G401 (cell line): ENCODE data around the gene TPGS1. TPM values are rescaled to one million over a fixed set of nuclear protein-coding genes. Genes with fewer than 3 reads are reported as not detected.

Source experiments
- DNase-seq: peaks from one replicate; pipeline ENCODE4 v3.0.0-alpha.2; 2015; ENCODE audit warnings: low spot score
- in situ Hi-C: cut with HindIII; loops from 2 replicates; pipeline ENCODE4 v1.10.0; 2016; ENCODE audit warnings: low sequenced_read_pairs, mixed read lengths
- total RNA-seq: library from RNA; depleted of rRNA; stranded (reverse); fragments of >200 nt; shearing (Covaris generic); gene quantifications from 2 replicates; pipeline ENCODE4 v1.2.3, GENCODE V29; 2014; rRNA removed

The TPGS1 gene
- total RNA-seq, 1 experiment from 2014 or later: 89.0 TPM

GRCh38 chr19:555474-555808 lies 48.1 kb downstream of the TPGS1 start:
- no peak for DNase-seq
- in situ Hi-C loops: no loop called here

DNA sequence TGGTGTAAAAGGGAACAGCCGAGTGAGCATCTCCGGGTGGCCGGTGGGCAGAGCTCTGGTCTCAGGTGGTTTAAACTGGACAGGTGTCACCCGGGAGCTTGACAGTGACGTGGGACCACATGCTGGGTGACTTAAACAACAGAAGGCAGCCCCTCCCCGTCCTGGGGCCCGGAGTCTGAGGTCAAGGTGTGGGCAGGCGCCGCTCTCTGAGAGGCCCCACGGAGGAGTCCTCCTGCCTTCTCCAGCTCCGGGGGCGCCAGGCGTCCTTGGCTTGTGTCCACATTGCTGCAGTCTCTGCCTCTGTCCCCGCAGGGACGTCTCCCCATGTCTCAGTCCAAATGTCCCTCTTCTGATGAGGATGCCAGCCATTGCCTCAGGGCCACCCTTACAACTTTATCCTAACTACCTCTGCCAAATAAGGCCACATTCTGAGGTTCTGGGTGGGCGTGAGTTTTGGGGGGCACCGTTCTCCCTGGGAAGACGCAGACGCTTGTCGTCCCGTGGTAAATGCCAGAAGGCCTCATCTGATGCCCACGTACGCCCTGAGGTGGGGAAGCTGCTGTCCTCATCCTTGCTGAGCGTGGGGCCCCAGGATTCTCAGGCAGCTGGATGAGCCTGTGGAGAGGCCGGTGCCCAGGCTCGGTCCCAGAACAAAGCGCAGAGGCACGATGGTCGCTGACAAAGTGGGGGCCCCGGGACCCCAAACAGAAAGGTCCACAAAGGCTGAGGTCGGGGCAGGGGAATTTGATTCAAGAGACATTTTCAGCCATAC lies 49.5 kb downstream of the TPGS1 start:
- in situ Hi-C loops: no loop called here
- DNase-seq: no peak

DNA sequence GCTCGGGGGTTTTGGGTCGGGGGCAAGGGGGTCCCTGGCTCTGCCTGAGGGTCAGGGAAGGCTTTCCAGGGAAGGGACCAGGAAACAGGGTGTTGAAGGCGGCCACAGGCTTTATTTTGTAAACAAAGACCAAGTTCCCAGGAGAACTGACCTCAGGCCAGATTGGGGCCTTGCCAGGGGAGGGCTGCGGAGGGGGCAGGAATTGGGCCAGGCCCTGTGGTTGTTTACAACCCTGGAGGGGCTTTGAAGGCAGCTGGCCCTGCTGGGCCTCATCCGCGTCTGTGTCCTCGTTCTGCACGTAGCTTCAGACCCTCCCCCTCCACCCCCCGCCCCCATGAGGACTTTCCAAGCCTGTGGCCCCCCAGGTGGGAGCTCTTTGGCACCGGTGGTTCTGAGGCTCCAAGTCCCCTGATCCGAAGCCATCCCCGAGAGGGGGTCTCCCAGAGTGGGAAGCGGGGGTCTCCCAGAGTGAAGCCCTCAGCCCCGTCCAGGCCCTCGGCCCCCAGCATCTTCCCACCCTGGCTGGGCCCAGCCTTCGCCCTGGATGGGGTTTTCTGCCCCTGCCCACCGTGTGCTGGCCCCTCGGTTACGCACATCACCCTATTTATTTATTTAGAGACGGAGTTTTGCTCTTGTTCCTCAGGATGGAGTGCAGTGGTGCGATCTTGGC lies 51.6 kb downstream of the TPGS1 start:
- no peak for DNase-seq
- in situ Hi-C loops: no loop called here

GRCh38 chr19:560121-560520 lies 52.8 kb downstream of the TPGS1 start:
- no peak for DNase-seq
- in situ Hi-C loops: no loop called here

DNA sequence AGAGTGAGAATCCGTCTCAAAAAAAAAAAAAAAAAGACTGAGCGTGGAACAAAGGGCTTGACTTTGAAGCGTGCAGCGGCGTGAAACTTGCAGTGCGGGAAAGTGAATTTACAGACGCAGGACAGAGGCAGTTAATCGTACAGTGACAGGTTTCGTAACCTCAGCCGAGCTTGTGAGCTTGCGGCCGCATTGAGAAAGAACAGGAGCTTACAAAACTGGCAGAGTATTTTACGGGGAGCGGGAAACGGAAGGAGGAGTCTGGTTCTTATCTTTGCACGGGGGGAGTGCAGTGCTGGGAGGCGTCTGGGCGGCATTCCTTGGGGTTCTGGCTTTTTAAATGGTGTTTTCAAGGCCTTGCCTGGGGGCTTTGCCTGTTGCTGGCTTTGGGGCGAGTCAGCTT lies 59.1 kb downstream of the TPGS1 start:
- DNase-seq: no peak

DNA sequence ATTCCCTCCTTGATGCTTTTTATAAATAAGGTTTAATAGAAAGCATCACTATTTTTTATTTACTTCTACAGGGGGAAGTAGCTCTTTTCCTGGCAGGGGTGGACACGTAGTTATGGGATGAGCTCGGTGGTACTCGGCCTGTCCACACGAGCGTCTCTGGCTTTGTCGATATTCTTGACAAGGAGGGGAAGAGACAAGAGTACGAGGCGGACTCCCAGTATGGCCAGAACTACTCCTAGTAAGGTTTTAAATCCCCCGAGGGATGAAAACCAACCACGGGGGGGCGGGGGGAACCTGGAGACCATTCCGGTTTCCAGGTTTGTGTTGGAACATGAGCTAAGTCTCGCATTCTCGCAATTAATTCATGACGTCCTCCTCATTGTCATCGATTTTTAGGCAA lies 59.5 kb downstream of the TPGS1 start:
- DNase-seq: no peak
- in situ Hi-C loops: no loop called here

More for the DNA sequence above, 59.1 kb downstream of the TPGS1 start:
- in situ Hi-C loops: no loop called here

DNA sequence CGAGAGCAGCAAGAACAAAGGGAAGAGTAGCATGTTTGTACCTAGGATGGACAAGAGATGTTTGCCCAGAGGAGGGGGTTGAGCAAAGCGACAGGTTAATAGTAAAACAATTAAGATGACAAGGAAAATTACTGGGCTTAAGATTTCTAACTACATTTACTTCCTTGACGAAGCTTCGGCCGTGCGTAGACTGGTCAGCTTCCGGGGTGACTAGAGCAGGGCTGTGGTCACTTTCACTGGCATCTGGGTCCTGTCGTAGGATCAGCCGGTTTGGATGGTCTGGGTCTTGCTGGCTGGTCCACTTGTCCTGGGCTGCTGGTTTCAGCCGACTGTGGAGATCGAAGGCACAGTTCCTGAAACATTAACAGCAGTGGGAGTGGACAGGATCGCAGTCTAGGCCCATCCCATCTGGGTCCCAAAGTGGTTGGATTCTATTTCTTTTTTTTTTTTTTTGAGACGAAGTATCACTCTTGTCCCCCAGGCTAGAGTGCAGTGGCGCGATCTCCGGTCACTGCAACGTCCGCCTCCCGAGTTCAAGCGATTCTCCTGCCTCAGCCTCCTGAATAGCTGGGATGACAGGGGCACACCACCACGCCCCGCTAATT lies 60.1 kb downstream of the TPGS1 start:
- in situ Hi-C loops: no loop called here
- no peak for DNase-seq

Other genes starting within 250 kb of the TPGS1 start
- gene PLPP2, start 216.1 kb upstream of the TPGS1 start, total RNA-seq: not detected in 2 replicates
- gene MIER2, start 162.7 kb upstream of the TPGS1 start, total RNA-seq: 19.2 and 82.6 TPM in 2 replicates
- 6.0 and 11.9 TPM in 2 replicates for gene C2CD4C, start 98.3 kb upstream of the TPGS1 start, total RNA-seq
- gene SHC2, start 46.5 kb upstream of the TPGS1 start, total RNA-seq: 12.7 and 14.3 TPM in 2 replicates
- 0.14 TPM in 1 of 2 replicates, not detected in the other for gene MADCAM1, start 11.0 kb upstream of the TPGS1 start, total RNA-seq
- 178 and 208 TPM in 2 replicates for gene CDC34, start 24.3 kb downstream of the TPGS1 start, total RNA-seq
- gene GZMM, start 36.6 kb downstream of the TPGS1 start, total RNA-seq: 0.17 and 0.74 TPM in 2 replicates
- 618 and 674 TPM in 2 replicates for gene BSG, start 65.1 kb downstream of the TPGS1 start, total RNA-seq
- 6.0 and 6.7 TPM in 2 replicates for gene HCN2, start 82.4 kb downstream of the TPGS1 start, total RNA-seq
- gene POLRMT, start 126.0 kb downstream of the TPGS1 start, total RNA-seq: 62.0 and 62.8 TPM in 2 replicates
- not detected in 2 replicates for gene FGF22, start 132.4 kb downstream of the TPGS1 start, total RNA-seq
- gene RNF126, start 155.7 kb downstream of the TPGS1 start, total RNA-seq: 44.5 and 48.7 TPM in 2 replicates
- 15.0 and 26.0 TPM in 2 replicates for gene FSTL3, start 168.9 kb downstream of the TPGS1 start, total RNA-seq
- gene PRSS57, start 188.0 kb downstream of the TPGS1 start, total RNA-seq: not detected in 2 replicates
- 30.0 and 49.6 TPM in 2 replicates for gene PALM, start 201.4 kb downstream of the TPGS1 start, total RNA-seq
- gene MISP, start 243.6 kb downstream of the TPGS1 start, total RNA-seq: 1.2 and 2.8 TPM in 2 replicates